ENCODE data around the gene LMNA.

LMNA gene

GRCh38 chr1:156076609-156077429 is 37.7 kb upstream of the LMNA start:
- DNase-seq, result no peak
- TF ChIP-seq GATA1 (IDR thresholded peaks at IDR 0.05; ENCODE audit: low read depth, low read length) (no peak), POLR2A (IDR thresholded peaks at IDR 0.05; ENCODE audit: low read length) (no peak)

GRCh38 chr1:156077430-156077760 is 37.1 kb upstream of the LMNA start:
- DNase-seq, result no peak
- no peak for TF ChIP-seq POLR2A (IDR thresholded peaks at IDR 0.05; ENCODE audit: low read length)
- no peak for TF ChIP-seq GATA1 (IDR thresholded peaks at IDR 0.05; ENCODE audit: low read depth, low read length)

- TF ChIP-seq POLR2A (IDR thresholded peaks at IDR 0.05; ENCODE audit: low read length) (no peak), GATA1 (IDR thresholded peaks at IDR 0.05; ENCODE audit: low read depth, low read length) (no peak)
- DNase-seq, result no peak
These were observed 35.8 kb upstream of the LMNA start for GRCh38 chr1:156078728-156079127.

- TF ChIP-seq POLR2A (IDR thresholded peaks at IDR 0.05; ENCODE audit: low read length), result no peak
- no peak for TF ChIP-seq GATA1 (IDR thresholded peaks at IDR 0.05; ENCODE audit: low read depth, low read length)
- no peak for DNase-seq
These were observed 34.7 kb upstream of the LMNA start for GRCh38 chr1:156079762-156080161.

GRCh38 chr1:156080241-156080862 is 34.2 kb upstream of the LMNA start:
- DNase-seq, result no peak
- no peak for TF ChIP-seq GATA1 (IDR thresholded peaks at IDR 0.05; ENCODE audit: low read depth, low read length)
- TF ChIP-seq POLR2A (IDR thresholded peaks at IDR 0.05; ENCODE audit: low read length), result no peak

- TF ChIP-seq GATA1 (IDR thresholded peaks at IDR 0.05; ENCODE audit: low read depth, low read length) (no peak), POLR2A (IDR thresholded peaks at IDR 0.05; ENCODE audit: low read length) (no peak)
- DNase-seq, result no peak
These were observed 33.7 kb upstream of the LMNA start for GRCh38 chr1:156080863-156081179.

- no peak for DNase-seq
- TF ChIP-seq GATA1 (IDR thresholded peaks at IDR 0.05; ENCODE audit: low read depth, low read length) (no peak), POLR2A (IDR thresholded peaks at IDR 0.05; ENCODE audit: low read length) (no peak)
These were observed 33.2 kb upstream of the LMNA start for GRCh38 chr1:156081180-156081916.

- no peak for TF ChIP-seq POLR2A (IDR thresholded peaks at IDR 0.05; ENCODE audit: low read length)
- no peak for TF ChIP-seq GATA1 (IDR thresholded peaks at IDR 0.05; ENCODE audit: low read depth, low read length)
- DNase-seq, result no peak
These were observed 32.6 kb upstream of the LMNA start for GRCh38 chr1:156081917-156082308.

- peak; percentile 65 to 69 for DNase-seq
- TF ChIP-seq GATA1 (IDR thresholded peaks at IDR 0.05; ENCODE audit: low read depth, low read length), result no peak
These were observed 32.0 kb upstream of the LMNA start, which contains the start of gene MEX3A for GRCh38 chr1:156082309-156083091. Gene MEX3A, minus strand, starts transcription at chr1:156082465. Its CDS starts 467 bp downstream, at chr1:156081998.

- TF ChIP-seq GATA1 (IDR thresholded peaks at IDR 0.05; ENCODE audit: low read depth, low read length), result no peak
- no peak for TF ChIP-seq POLR2A (IDR thresholded peaks at IDR 0.05; ENCODE audit: low read length)
- no peak for DNase-seq
These were observed 30.4 kb upstream of the LMNA start for GRCh38 chr1:156083800-156084790.

- TF ChIP-seq POLR2A (IDR thresholded peaks at IDR 0.05; ENCODE audit: low read length), result no peak
- TF ChIP-seq GATA1 (IDR thresholded peaks at IDR 0.05; ENCODE audit: low read depth, low read length), result no peak
- DNase-seq, result no peak
These were observed 28.3 kb upstream of the LMNA start for GRCh38 chr1:156086256-156086662.

- no peak for TF ChIP-seq POLR2A (IDR thresholded peaks at IDR 0.05; ENCODE audit: low read length)
- TF ChIP-seq GATA1 (IDR thresholded peaks at IDR 0.05; ENCODE audit: low read depth, low read length), result no peak
These were observed 24.8 kb upstream of the LMNA start for GRCh38 chr1:156089704-156090103.

More at GRCh38 chr1:156089704-156090103, 24.8 kb upstream of the LMNA start:
- no peak for DNase-seq

Data from erythroblast (primary cell).